Measurements from ENCODE around the gene MED6. TPM values are rescaled to one million over a fixed set of nuclear protein-coding genes. Genes with fewer than 3 reads are reported as not detected.

The MED6 gene
- total RNA-seq, 1 experiment from 2014 or later = 55.3 TPM

DNA sequence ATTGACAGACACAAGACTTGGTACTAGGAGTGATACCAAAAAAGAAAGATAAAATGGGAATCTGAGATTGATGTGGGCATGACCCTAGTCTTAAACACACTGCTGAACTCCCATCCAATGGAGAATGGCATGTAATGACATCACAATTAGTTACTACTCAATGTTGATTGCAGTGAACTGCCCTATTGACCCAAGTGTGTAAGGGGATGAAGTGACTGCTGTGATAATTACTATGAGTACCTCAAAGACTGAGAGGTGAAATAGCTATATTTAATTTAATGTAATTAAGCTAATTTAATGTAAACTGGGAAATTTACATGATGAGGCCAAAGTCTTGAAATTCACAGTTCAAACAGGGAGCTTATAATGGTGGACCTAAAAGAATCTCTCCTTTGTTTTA lies 65.6 kb downstream of the MED6 start, which contains the start of gene ADAM20:
TSS of gene ADAM20 (minus strand) at position 101 of the 400 bp plus-strand sequence. CDS start 10,247 bp downstream, outside the sequence.
- Histone ChIP-seq H3K79me2 (ENCODE audit: insufficient read depth, low read length) (no peaks in the 10 kb centered on the region), H3T11ph (ENCODE audit: low read length) (no peak within 1 kb of the TSS), H4K5ac (ENCODE audit: insufficient read length, low read depth, low read length) (no peak within 1 kb of the TSS), H3K18ac (ENCODE audit: insufficient read length, low read depth, low read length) (no peak within 1 kb of the TSS), H3K14ac (ENCODE audit: insufficient read depth, low read length) (no peak within 1 kb of the TSS), H2BK15ac (ENCODE audit: low read depth, low read length) (no peak within 1 kb of the TSS), H2BK20ac (ENCODE audit: low read depth, low read length, poor library complexity, severe bottlenecking) (no peak within 1 kb of the TSS), H3K4me1 (ENCODE audit: insufficient read depth, low read length) (no peaks in the 10 kb centered on the region), H2AFZ (ENCODE audit: low read length) (no peak within 1 kb of the TSS), H3K23me2 (ENCODE audit: insufficient read length, low read depth, low read length, poor library complexity, severe bottlenecking) (no peaks in the 10 kb centered on the region), H2AK5ac (ENCODE audit: insufficient read length, low read length) (no peak within 1 kb of the TSS), H3K27ac (ENCODE audit: insufficient read length, low read depth, low read length) (no peak within 1 kb of the TSS), H3K27me3 (ENCODE audit: insufficient read depth, low read length) (no peaks in the 10 kb centered on the region), H4K91ac (ENCODE audit: insufficient read length, low read depth, low read length) (no peak within 1 kb of the TSS), H3K23ac (ENCODE audit: insufficient read length, low read depth, low read length) (no peak within 1 kb of the TSS), H2BK5ac (ENCODE audit: insufficient read length, low read length) (no peak within 1 kb of the TSS), H2BK12ac (ENCODE audit: insufficient read length, low read depth, low read length) (no peak within 1 kb of the TSS), H4K20me1 (ENCODE audit: control insufficient read depth, insufficient read depth, insufficient read length) (no peaks in the 10 kb centered on the region), H3K9me3 (ENCODE audit: control insufficient read depth, low read depth, low read length) (peaks cover 13% of the 10 kb centered on the region), H3K56ac (ENCODE audit: insufficient read length, low read depth, low read length) (no peak within 1 kb of the TSS), H4K8ac (replicated peaks; ENCODE audit: insufficient read length, low read depth, low read length) (no peak within 1 kb of the TSS), H3K79me1 (ENCODE audit: insufficient read depth, low read depth, low read length, poor library complexity, severe bottlenecking) (no peaks in the 10 kb centered on the region), H3K4me2 (ENCODE audit: insufficient read depth, insufficient read length, low read length) (no peak within 1 kb of the TSS), H3K4ac (ENCODE audit: low read depth, low read length) (no peak within 1 kb of the TSS), H2BK120ac (ENCODE audit: low read depth, low read length, poor library complexity, severe bottlenecking) (no peak within 1 kb of the TSS), H3K9ac (ENCODE audit: extremely low read depth, insufficient read length, low read length) (no peak within 1 kb of the TSS)
- no peak for TF ChIP-seq CTCF (conservative IDR thresholded peaks at IDR 0.05)
- DNase-seq = no peak
- Mint-ChIP-seq H3K4me1 (no peaks in the 10 kb centered on the region), H3K27me3 (ENCODE audit: low read depth) (no peaks in the 10 kb centered on the region), H3K4me3 (no peak within 1 kb of the TSS), H3K27ac (no peak within 1 kb of the TSS), H3K36me3 (ENCODE audit: insufficient read depth in 1 of 3, low read depth in 3 of 3) (peaks cover 25 to 59% (median 32%) of the 10 kb centered on the region in 3 experiments), H3K9me3 (peaks cover 41 to 42% of the 10 kb centered on the region in 2 experiments)

Other genes with a start within 250 kb of the MED6 start
- gene COX16, start 241.0 kb downstream of the MED6 start, total RNA-seq (2021) = 68.2 and 74.9 TPM in 2 replicates
- gene SYNJ2BP, start 183.6 kb downstream of the MED6 start, total RNA-seq (2021) = 24.9 and 26.6 TPM in 2 replicates
- gene ADAM21, start 148.5 kb downstream of the MED6 start, total RNA-seq (2021) = 0.09 TPM in 1 of 2 replicates, not detected in the other
- gene ADAM20, start 65.7 kb downstream of the MED6 start, total RNA-seq (2021) = 0.24 and 0.28 TPM in 2 replicates
- gene TTC9, start 41.3 kb upstream of the MED6 start, total RNA-seq (2021) = 17.4 and 17.7 TPM in 2 replicates
- gene MAP3K9, start 208.9 kb upstream of the MED6 start, total RNA-seq (2021) = 18.3 and 20.0 TPM in 2 replicates